GM18909 (cell line): ENCODE results near the gene VGLL4.
"Not testable (repeated sequence)": the region's sequence is repeated elsewhere in the genome, so short reads cannot be mapped to it uniquely, and the experiment has no call there.

Experiments
- ATAC-seq: cut with Tn5 transposase; IDR thresholded peaks from one replicate; pipeline ENCODE4 v1.9.1; 2021; ENCODE audit warnings: mild to moderate bottlenecking; ENCODE audit not compliant: unreplicated experiment, poor library complexity

Gene VGLL4

DNA sequence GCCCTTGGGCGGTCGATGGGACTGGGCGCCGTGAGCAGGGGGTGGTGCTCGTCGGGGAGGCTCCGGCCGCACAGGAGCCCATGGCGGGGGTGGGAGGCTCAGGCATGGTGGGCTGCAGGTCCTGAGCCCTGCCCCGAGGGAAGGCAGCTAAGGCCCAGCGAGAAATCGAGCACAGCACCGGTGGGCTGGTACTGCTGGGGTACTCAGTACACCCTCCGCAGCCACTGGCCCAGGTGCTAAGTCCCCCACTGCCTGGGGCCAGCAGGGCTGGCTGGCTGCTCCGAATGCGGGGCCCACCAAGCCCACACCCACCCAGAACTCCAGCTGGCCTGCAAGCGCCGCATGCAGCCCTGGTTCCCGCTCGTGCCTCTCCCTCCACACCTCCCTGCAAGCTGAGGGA lies 132.1 kb downstream of the VGLL4 start:
- ATAC-seq = not testable (repeated sequence)

DNA sequence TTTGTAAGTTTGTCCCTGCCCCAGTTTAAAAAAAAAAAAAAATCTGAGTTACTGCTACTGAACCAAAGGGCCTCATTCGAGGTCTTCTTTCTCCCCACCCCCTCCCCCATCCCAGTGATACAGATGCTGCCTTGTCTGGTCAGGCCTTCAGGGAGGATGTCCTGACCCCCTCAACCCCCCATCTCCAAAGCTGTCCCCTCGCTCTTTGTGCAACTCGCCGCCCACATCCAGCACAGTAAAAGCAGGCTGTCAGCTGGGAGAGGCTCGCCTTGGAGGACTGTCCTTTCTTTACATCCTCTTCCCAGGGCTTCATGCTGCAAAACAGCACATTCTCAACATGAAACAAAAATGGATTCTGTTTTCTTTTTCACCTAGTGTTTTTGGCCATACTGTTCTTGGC lies 133.4 kb downstream of the VGLL4 start:
- no peak for ATAC-seq

DNA sequence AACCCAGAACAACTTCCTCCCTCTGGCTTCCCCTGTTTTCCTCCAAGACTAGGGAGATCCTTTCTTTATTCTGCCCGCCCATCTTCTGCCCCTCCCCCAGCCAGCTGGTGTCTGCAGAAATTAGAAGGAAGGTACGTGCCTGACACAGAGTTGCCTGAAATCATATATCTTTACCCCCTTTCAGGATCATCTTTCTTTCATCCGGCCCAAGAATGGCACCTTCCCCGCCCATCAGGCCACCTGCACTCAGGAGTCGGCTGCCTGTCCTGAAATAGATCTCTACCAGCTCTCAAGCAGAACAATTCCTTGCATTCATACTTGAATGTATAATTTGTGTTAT lies 133.7 kb downstream of the VGLL4 start:
- ATAC-seq = no peak

GRCh38 chr3:11509173-11510000 lies 134.3 kb downstream of the VGLL4 start:
- no peak for ATAC-seq

GRCh38 chr3:11508346-11509172 lies 135.2 kb downstream of the VGLL4 start:
- no peak for ATAC-seq

DNA sequence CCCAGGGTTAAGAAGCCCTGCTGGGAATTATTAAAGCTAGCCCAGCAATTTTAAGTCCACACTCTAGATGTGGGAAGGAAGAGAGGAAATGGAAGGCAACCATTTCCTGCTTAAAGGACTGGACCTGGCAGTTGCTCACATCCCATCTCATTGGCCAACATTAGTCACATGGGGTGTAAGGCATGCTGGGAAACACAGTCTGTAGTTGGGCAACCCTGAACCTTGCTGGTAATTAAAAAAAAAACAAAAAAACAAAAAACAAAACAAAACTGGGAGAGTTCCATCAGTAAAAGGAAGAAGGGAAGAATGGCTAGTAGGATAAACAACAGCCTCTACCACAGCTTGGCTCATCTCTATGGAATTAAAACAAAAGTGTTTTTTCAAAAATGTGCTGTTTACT lies 136.0 kb downstream of the VGLL4 start:
- ATAC-seq = no peak
